A549 treated with AZD9567 at 1 μM for 4 hours (cell line): ENCODE measurements around the gene RPL13. TPM values are rescaled to one million over a fixed set of nuclear protein-coding genes. Genes with fewer than 3 reads are reported as not detected.

Source experiments
- total RNA-seq: library from RNA; stranded (reverse); fragments of 200-300 nt; extraction: Qiagen RNA extraction; gene quantifications from 5 replicates; pipeline ENCODE4 v1.2.3, GENCODE V29; 2022; ENCODE audit not compliant: insufficient read depth

The RPL13 gene
- total RNA-seq = 2,658 to 4,373 TPM (median 4,191 TPM) in 5 replicates

DNA sequence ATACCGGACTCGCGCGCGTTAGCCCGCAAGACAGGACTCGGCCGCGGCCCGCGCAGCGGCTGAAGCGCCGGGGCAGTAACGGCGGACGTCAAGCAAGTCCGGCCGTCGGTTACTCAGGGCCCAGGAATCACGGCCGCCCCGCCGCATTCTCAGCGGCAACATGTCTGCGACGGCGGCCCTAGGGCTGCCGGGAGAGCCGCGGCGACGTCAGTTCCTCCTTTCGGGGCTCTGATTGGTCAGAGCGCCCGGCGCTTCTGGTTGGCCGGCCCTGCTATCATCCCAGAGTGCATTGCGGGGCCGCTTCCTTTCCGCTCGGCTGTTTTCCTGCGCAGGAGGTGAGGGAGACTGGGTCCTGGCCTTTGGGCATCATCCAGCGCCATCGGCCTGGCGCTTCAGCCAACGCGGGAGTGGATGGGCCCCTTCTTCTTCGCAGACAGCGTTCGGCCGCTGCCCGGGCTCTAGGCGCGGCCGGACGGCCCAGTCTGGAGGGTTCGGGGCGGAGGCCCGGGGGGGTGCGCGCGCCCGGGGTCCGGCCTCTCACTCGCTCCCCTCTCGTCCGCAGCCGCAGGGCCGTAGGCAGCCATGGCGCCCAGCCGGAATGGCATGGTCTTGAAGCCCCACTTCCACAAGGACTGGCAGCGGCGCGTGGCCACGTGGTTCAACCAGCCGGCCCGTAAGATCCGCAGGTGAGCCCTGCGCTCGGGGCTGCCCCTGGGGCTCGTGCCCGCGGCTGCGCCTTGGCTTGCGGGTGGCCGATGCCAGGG, at the start of gene RPL13:
Gene RPL13, plus strand, starts transcription at position 305 of the 764 bp plus-strand sequence. Its CDS starts 278 bp downstream, at position 583.

GRCh38 chr16:89575247-89576152, 15.0 kb downstream of the RPL13 start, which contains the start of gene CPNE7:
Gene CPNE7, plus strand, starts transcription at chr16:89575758. Its CDS starts 140 bp downstream, at chr16:89575898.

GRCh38 chr16:89613231-89613953, 52.9 kb downstream of the RPL13 start, which contains the start of gene DPEP1:
Gene DPEP1, plus strand, starts transcription at chr16:89613642. Its CDS starts 16,769 bp downstream, at chr16:89630411.

Other genes starting within 250 kb of the RPL13 start
- gene ANKRD11, start 70.1 kb upstream of the RPL13 start, total RNA-seq = 77.7 to 115 TPM (median 114 TPM) in 5 replicates
- 56.2 to 113 TPM (median 104 TPM) in 5 replicates for gene SPG7, start 52.3 kb upstream of the RPL13 start, total RNA-seq
- gene CPNE7, start 15.1 kb downstream of the RPL13 start, total RNA-seq = 38.2 to 80.3 TPM (median 74.3 TPM) in 5 replicates
- gene DPEP1, start 53.0 kb downstream of the RPL13 start, total RNA-seq = 0.60 to 1.4 TPM (median 0.99 TPM) in 4 of 5 replicates, not detected in the other
- gene CHMP1A, start 97.0 kb downstream of the RPL13 start, total RNA-seq = 91.4 to 130 TPM (median 96.9 TPM) in 5 replicates
- 15.6 to 17.3 TPM (median 16.9 TPM) in 5 replicates for gene SPATA33, start 97.2 kb downstream of the RPL13 start, total RNA-seq
- gene CDK10, start 126.0 kb downstream of the RPL13 start, total RNA-seq = 33.1 to 62.5 TPM (median 51.7 TPM) in 5 replicates
- 7.7 to 13.6 TPM (median 12.9 TPM) in 5 replicates for gene SPATA2L, start 141.0 kb downstream of the RPL13 start, total RNA-seq
- gene VPS9D1, start 160.2 kb downstream of the RPL13 start, total RNA-seq = 0.99 to 5.7 TPM (median 4.6 TPM) in 5 replicates
- gene ZNF276, start 160.9 kb downstream of the RPL13 start, total RNA-seq = 21.4 to 26.6 TPM (median 22.9 TPM) in 5 replicates